ENCODE results near the gene PLEKHA1. TPM values are rescaled to one million over a fixed set of nuclear protein-coding genes. Genes with fewer than 3 reads are reported as not detected.

The PLEKHA1 gene
- total RNA-seq, 1 experiment from 2014 or later = 18.9 TPM

DNA sequence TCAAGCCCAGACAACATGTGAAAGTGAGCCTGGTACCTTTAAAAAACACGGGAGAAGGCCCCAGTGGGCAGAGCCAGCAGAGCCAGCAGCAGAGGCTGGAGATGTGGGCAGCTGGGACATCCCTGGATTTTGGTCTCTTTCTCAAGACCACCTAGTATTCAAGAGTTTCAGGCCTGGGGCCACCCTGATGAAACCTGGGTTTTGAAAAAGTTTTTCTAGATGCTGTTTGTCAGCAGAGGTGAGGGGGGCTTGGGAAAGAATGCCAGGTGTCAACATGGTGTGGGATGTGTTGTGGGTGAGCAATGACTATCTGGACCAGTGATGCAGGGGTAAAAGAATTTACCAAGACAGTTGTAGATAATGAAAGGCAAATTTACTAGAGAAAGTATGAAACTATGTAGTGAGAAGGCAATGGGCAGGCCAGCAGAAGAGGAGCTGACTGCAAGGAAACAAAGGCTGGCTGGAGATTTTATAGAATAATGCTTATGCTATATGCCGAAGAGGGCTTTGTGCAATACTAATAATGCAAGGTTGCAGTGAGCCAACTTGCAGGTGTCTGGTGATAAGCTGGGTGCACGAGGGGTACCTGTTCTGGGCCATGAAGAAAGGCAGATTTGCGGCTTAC is 28.1 kb upstream of the PLEKHA1 start:
- BruUV-seq (replicated peaks) = no TSS peak
- no peaks in the 10 kb centered on the region for H3K4me1 ChIP-seq (ENCODE audit: insufficient read depth, low read length, poor library complexity, severe bottlenecking)
- H3K9me3 ChIP-seq (ENCODE audit: low read depth, low read length, poor library complexity, severe bottlenecking) = no peaks in the 10 kb centered on the region
- no peak for DNase-seq (ENCODE audit: low spot score)
- CTCF ChIA-PET = no interaction called here
- POLR2A ChIA-PET (ENCODE audit: low non-redundant PET) = no interaction called here
- intact Hi-C loops (cut with micrococcal nuclease; ENCODE audit: unreplicated experiment) = no loop called here
- no peaks in the 10 kb centered on the region for H3K27me3 ChIP-seq (replicated peaks; ENCODE audit: insufficient read depth, low read depth, low read length, poor library complexity)
- H3K4me3 ChIP-seq (ENCODE audit: low read depth, low read length, poor library complexity, severe bottlenecking) = no peak overlapping the region
- no peak overlapping the region for H3K27ac ChIP-seq (ENCODE audit: low read depth, low read length, poor library complexity, severe bottlenecking)
- TF ChIP-seq EZH2 (IDR thresholded peaks at IDR 0.05; ENCODE audit: borderline replicate concordance, low read depth, low read length, poor library complexity, severe bottlenecking) = no peak
- TF ChIP-seq, protein P1, sequence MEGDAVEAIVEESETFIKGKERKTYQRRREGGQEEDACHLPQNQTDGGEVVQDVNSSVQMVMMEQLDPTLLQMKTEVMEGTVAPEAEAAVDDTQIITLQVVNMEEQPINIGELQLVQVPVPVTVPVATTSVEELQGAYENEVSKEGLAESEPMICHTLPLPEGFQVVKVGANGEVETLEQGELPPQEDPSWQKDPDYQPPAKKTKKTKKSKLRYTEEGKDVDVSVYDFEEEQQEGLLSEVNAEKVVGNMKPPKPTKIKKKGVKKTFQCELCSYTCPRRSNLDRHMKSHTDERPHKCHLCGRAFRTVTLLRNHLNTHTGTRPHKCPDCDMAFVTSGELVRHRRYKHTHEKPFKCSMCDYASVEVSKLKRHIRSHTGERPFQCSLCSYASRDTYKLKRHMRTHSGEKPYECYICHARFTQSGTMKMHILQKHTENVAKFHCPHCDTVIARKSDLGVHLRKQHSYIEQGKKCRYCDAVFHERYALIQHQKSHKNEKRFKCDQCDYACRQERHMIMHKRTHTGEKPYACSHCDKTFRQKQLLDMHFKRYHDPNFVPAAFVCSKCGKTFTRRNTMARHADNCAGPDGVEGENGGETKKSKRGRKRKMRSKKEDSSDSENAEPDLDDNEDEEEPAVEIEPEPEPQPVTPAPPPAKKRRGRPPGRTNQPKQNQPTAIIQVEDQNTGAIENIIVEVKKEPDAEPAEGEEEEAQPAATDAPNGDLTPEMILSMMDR (conservative IDR thresholded peaks at IDR 0.05; ENCODE audit: low read depth, low read length) = no peak
- H3K36me3 ChIP-seq (ENCODE audit: insufficient read depth, low read length, poor library complexity, severe bottlenecking) = no peaks in the 10 kb centered on the region

- TF ChIP-seq, protein P1 (conservative IDR thresholded peaks at IDR 0.05; ENCODE audit: low read depth, low read length) = no peak
- TF ChIP-seq EZH2 (IDR thresholded peaks at IDR 0.05; ENCODE audit: borderline replicate concordance, low read depth, low read length, poor library complexity, severe bottlenecking) = no peak
- H3K4me3 ChIP-seq (ENCODE audit: low read depth, low read length, poor library complexity, severe bottlenecking) = no peak overlapping the region
- no peak overlapping the region for H3K27ac ChIP-seq (ENCODE audit: low read depth, low read length, poor library complexity, severe bottlenecking)
- no peaks in the 10 kb centered on the region for H3K36me3 ChIP-seq (ENCODE audit: insufficient read depth, low read length, poor library complexity, severe bottlenecking)
- no peak for DNase-seq (ENCODE audit: low spot score)
- H3K27me3 ChIP-seq (replicated peaks; ENCODE audit: insufficient read depth, low read depth, low read length, poor library complexity) = no peaks in the 10 kb centered on the region
- ChIA-PET CTCF (no interaction called here), POLR2A (ENCODE audit: low non-redundant PET) (no interaction called here)
- no peaks in the 10 kb centered on the region for H3K9me3 ChIP-seq (ENCODE audit: low read depth, low read length, poor library complexity, severe bottlenecking)
- BruUV-seq (replicated peaks) = no TSS peak
- H3K4me1 ChIP-seq (ENCODE audit: insufficient read depth, low read length, poor library complexity, severe bottlenecking) = no peaks in the 10 kb centered on the region
- intact Hi-C loops (cut with micrococcal nuclease; ENCODE audit: unreplicated experiment) = no loop called here
Observed at GRCh38 chr10:122347170-122347841, 27.2 kb upstream of the PLEKHA1 start.

DNA sequence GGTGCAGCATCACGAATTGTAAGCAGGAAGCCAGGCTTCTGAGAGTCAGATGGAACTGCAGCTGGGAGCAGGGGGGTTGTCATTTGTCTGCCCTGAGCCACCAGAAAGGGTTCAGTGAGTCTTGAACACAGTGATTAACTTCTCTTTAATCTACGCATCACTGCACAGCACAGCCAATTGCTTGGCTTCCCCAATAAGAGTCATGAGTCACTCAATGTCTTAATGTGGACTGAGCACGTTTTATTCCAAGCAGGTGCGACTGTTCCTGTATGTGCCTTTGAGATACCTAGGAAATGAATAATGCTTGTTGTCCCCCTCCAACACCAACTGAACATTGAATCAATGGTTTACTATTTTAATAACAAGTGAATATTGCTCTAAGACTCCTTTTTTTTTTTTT is 26.0 kb upstream of the PLEKHA1 start:
- no TSS peak for BruUV-seq (replicated peaks)
- TF ChIP-seq EZH2 (IDR thresholded peaks at IDR 0.05; ENCODE audit: borderline replicate concordance, low read depth, low read length, poor library complexity, severe bottlenecking) = no peak
- TF ChIP-seq, protein P1 (conservative IDR thresholded peaks at IDR 0.05; ENCODE audit: low read depth, low read length) = no peak
- H3K4me1 ChIP-seq (ENCODE audit: insufficient read depth, low read length, poor library complexity, severe bottlenecking) = no peaks in the 10 kb centered on the region
- no peaks in the 10 kb centered on the region for H3K9me3 ChIP-seq (ENCODE audit: low read depth, low read length, poor library complexity, severe bottlenecking)
- no peak for DNase-seq (ENCODE audit: low spot score)
- H3K27me3 ChIP-seq (replicated peaks; ENCODE audit: insufficient read depth, low read depth, low read length, poor library complexity) = peaks cover 9% of the 10 kb centered on the region
- H3K27ac ChIP-seq (ENCODE audit: low read depth, low read length, poor library complexity, severe bottlenecking) = no peak overlapping the region
- no peak overlapping the region for H3K4me3 ChIP-seq (ENCODE audit: low read depth, low read length, poor library complexity, severe bottlenecking)
- intact Hi-C loops (cut with micrococcal nuclease; ENCODE audit: unreplicated experiment) = no loop called here
- ChIA-PET POLR2A (ENCODE audit: low non-redundant PET) (no interaction called here), CTCF (no interaction called here)
- no peaks in the 10 kb centered on the region for H3K36me3 ChIP-seq (ENCODE audit: insufficient read depth, low read length, poor library complexity, severe bottlenecking)

Data from A673 (cell line).